Measurements from ENCODE around the gene NUP93. TPM values are rescaled to one million over a fixed set of nuclear protein-coding genes. Genes with fewer than 3 reads are reported as not detected.

Gene NUP93
- polyA plus RNA-seq, 1 donor (not counting 4 experiments of a cell fraction or from before 2014, with no cell fraction given), result 74.1 TPM

- Histone ChIP-seq H3K9me1 (ENCODE audit: control insufficient read depth, extremely low read depth, insufficient read depth, low read length) (no peaks in the 10 kb centered on the region), H4K20me1 (ENCODE audit: control insufficient read depth, extremely low read depth, insufficient read depth, low read length) (no peaks in the 10 kb centered on the region), H3K79me2 (ENCODE audit: control insufficient read depth, insufficient read depth, low read length) (no peaks in the 10 kb centered on the region), H3K9ac (ENCODE audit: control insufficient read depth, extremely low read depth, insufficient read depth, low read length) (no peak overlapping the region), H3K36me3 (ENCODE audit: control insufficient read depth in 2 of 2, extremely low read depth in 1 of 2, insufficient read depth in 2 of 2, low read length in 2 of 2) (no peaks in the 10 kb centered on the region), H3K4me1 (ENCODE audit: control insufficient read depth, extremely low read depth, insufficient read depth, low read length) (peaks cover 2% of the 10 kb centered on the region), H3K27me3 (ENCODE audit: control insufficient read depth, extremely low read depth, insufficient read depth, low read length) (no peaks in the 10 kb centered on the region), H3K4me2 (ENCODE audit: control insufficient read depth, extremely low read depth, insufficient read depth, low read depth, low read length) (no peak overlapping the region), H3K9me3 (ENCODE audit: control insufficient read depth, low read depth, low read length) (no peaks in the 10 kb centered on the region), H2AFZ (ENCODE audit: control insufficient read depth, low read length) (no peak overlapping the region), H3K4me3 (ENCODE audit: control insufficient read depth in 2 of 3, extremely low read depth in 1 of 3, insufficient read depth in 2 of 3, low read depth in 1 of 3, low read length in 3 of 3) (no peak overlapping the region), H3K27ac (ENCODE audit: control insufficient read depth, insufficient read depth, low read length) (no peak overlapping the region)
- dilution Hi-C loops (cut with MboI; ENCODE audit: extremely low pct_ligation_motif_present, low sequenced_read_pairs), result loop anchor here (25.0 kb wide), 1 partner anchor 109 kb away; no protein-coding TSS in a partner anchor
- DNase-seq (ENCODE audit: low read depth, low spot score), result no peak
- peak in 1 of 3 experiments; percentile 63 for TF ChIP-seq CTCF (optimal IDR thresholded peaks at IDR 0.05 in 1 of 3, IDR thresholded peaks at IDR 0.05 in 1 of 3, conservative IDR thresholded peaks at IDR 0.05 in 1 of 3; ENCODE audit: extremely low read depth in 1 of 3, insufficient read depth in 2 of 3, low read length in 3 of 3)
- TF ChIP-seq EZH2 (IDR thresholded peaks at IDR 0.05; ENCODE audit: low read length), result no peak
- FAIRE-seq, result no peak
Observed at GRCh38 chr16:56871172-56871593, 141.3 kb downstream of the NUP93 start.

DNA sequence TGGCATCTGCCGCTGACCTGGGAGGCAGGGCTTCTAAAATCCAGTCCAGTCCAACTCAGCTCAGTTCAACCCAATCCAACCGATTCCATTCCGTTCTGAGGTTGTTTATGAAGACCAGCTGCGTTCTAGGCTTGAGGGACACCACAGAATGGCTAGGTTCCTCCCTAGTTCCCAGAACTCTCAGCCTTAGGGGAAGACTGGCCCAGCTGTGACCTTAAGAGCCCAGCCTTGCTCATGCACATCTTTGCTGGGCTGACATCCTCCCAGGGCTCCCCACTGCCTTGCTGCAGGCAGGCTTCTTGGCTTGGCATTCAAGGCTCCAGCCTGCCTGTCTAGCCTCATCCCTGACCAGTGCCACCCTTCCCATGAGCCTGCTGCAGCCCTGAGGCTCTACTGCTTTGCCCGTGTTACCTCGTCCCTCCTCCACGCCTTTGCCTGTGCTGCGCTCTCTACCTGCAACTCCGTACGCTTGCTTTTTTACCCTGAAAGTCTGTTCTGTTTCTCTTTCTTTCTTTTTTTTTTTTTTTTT is 143.0 kb downstream of the NUP93 start:
- Histone ChIP-seq H4K20me1 (ENCODE audit: control insufficient read depth, extremely low read depth, insufficient read depth, low read length) (no peaks in the 10 kb centered on the region), H3K4me2 (ENCODE audit: control insufficient read depth, extremely low read depth, insufficient read depth, low read depth, low read length) (no peak overlapping the region), H3K9me3 (ENCODE audit: control insufficient read depth, low read depth, low read length) (no peaks in the 10 kb centered on the region), H2AFZ (ENCODE audit: control insufficient read depth, low read length) (no peak overlapping the region), H3K27ac (ENCODE audit: control insufficient read depth, insufficient read depth, low read length) (no peak overlapping the region), H3K4me3 (ENCODE audit: control insufficient read depth in 2 of 3, extremely low read depth in 1 of 3, insufficient read depth in 2 of 3, low read depth in 1 of 3, low read length in 3 of 3) (no peak overlapping the region), H3K79me2 (ENCODE audit: control insufficient read depth, insufficient read depth, low read length) (no peaks in the 10 kb centered on the region), H3K9ac (ENCODE audit: control insufficient read depth, extremely low read depth, insufficient read depth, low read length) (no peak overlapping the region), H3K9me1 (ENCODE audit: control insufficient read depth, extremely low read depth, insufficient read depth, low read length) (no peaks in the 10 kb centered on the region), H3K27me3 (ENCODE audit: control insufficient read depth, extremely low read depth, insufficient read depth, low read length) (no peaks in the 10 kb centered on the region), H3K4me1 (ENCODE audit: control insufficient read depth, extremely low read depth, insufficient read depth, low read length) (peaks cover 8% of the 10 kb centered on the region), H3K36me3 (ENCODE audit: control insufficient read depth in 2 of 2, extremely low read depth in 1 of 2, insufficient read depth in 2 of 2, low read length in 2 of 2) (no peaks in the 10 kb centered on the region)
- FAIRE-seq (no peak), DNase-seq (ENCODE audit: low read depth, low spot score) (no peak)
- dilution Hi-C loops (cut with MboI; ENCODE audit: extremely low pct_ligation_motif_present, low sequenced_read_pairs), result loop anchor here (25.0 kb wide), 1 partner anchor 111 kb away; no protein-coding TSS in a partner anchor
- no peak for TF ChIP-seq EZH2 (IDR thresholded peaks at IDR 0.05; ENCODE audit: low read length)
- no peak for TF ChIP-seq CTCF (optimal IDR thresholded peaks at IDR 0.05 in 1 of 3, IDR thresholded peaks at IDR 0.05 in 1 of 3, conservative IDR thresholded peaks at IDR 0.05 in 1 of 3; ENCODE audit: extremely low read depth in 1 of 3, insufficient read depth in 2 of 3, low read length in 3 of 3)

Measured in keratinocyte (primary cell).